DMS114 treated with DMSO at 0.1 percent for 48 hours (cell line): Measurements from ENCODE around the gene MID2.
"Not testable (repeated sequence)": the region's sequence is repeated elsewhere in the genome, so short reads cannot be mapped to it uniquely, and the experiment has no call there.

Experiments
- DNase-seq: peaks from one replicate; lab custom pipeline; 2025; ENCODE audit not compliant: unreplicated experiment; lab: John Stamatoyannopoulos, UW

MID2 gene

GRCh38 chrX:107825698-107826237 is at the start of gene MID2:
Gene MID2 (plus strand): TSS chrX:107825866. CDS start chrX:107826427, 561 bp downstream.
- no peak for DNase-seq

GRCh38 chrX:107776649-107777535 is 48.8 kb upstream of the MID2 start:
- DNase-seq = peak; percentile 91

- DNase-seq = no peak
These were observed 48.2 kb upstream of the MID2 start, which contains the start of gene NCBP2L for GRCh38 chrX:107777536-107777832. Gene NCBP2L (plus strand): TSS chrX:107777733. CDS start chrX:107794221, 16,488 bp downstream.

GRCh38 chrX:107780525-107780924 is 45.1 kb upstream of the MID2 start:
- DNase-seq = no peak

- DNase-seq = no peak
These were observed 37.8 kb upstream of the MID2 start for GRCh38 chrX:107787827-107788226.

- no peak for DNase-seq
These were observed 21.2 kb upstream of the MID2 start for GRCh38 chrX:107804427-107804826.

- DNase-seq = no peak
These were observed 20.5 kb upstream of the MID2 start for GRCh38 chrX:107805179-107805578.

GRCh38 chrX:107810053-107810452 is 15.6 kb upstream of the MID2 start:
- not testable (repeated sequence) for DNase-seq

- DNase-seq = no peak
These were observed 6.7 kb upstream of the MID2 start for GRCh38 chrX:107818900-107819521.

GRCh38 chrX:107823042-107823441 is 2.6 kb upstream of the MID2 start:
- DNase-seq = no peak

- DNase-seq = no peak
These were observed 2.2 kb upstream of the MID2 start for GRCh38 chrX:107823456-107823855.

- no peak for DNase-seq
These were observed 768 bp downstream of the MID2 start for GRCh38 chrX:107826238-107827029.

GRCh38 chrX:107827030-107827831 is 1.6 kb downstream of the MID2 start:
- peak; percentile 18 for DNase-seq

GRCh38 chrX:107827852-107828251 is 2.2 kb downstream of the MID2 start:
- no peak for DNase-seq

- no peak for DNase-seq
These were observed 4.2 kb downstream of the MID2 start for GRCh38 chrX:107829878-107830277.

GRCh38 chrX:107831071-107831730 is 5.5 kb downstream of the MID2 start:
- DNase-seq = no peak

- DNase-seq = no peak
These were observed 8.9 kb downstream of the MID2 start for GRCh38 chrX:107834275-107835201.

- no peak for DNase-seq
These were observed 11.3 kb downstream of the MID2 start for GRCh38 chrX:107836958-107837357.

- DNase-seq = no peak
These were observed 15.3 kb downstream of the MID2 start for GRCh38 chrX:107840971-107841370.
